SJSA1 (cell line): Measurements from ENCODE around the gene KRTAP10-5. TPM values are rescaled to one million over a fixed set of nuclear protein-coding genes. Genes with fewer than 3 reads are reported as not detected.
"Not testable (repeated sequence)": the region's sequence is repeated elsewhere in the genome, so short reads cannot be mapped to it uniquely, and the experiment has no call there.

Experiments used
- DNase-seq, 2 experiments: peaks; one replicate each; pipeline ENCODE4 v3.0.0-alpha.2; 2015 to 2020; ENCODE audit warnings: low spot score in 2 of 2, low read depth in 1 of 2
- H3K27ac ChIP-seq: fragments of 250-450 bp; sonication (Bioruptor Pico); 2 replicates; pipeline ENCODE4 v1.5.1; 2020; ENCODE audit warnings: mild to moderate bottlenecking, moderate library complexity
- H3K27me3 ChIP-seq: fragments of 250-450 bp; sonication (Bioruptor Pico); replicated peaks from 2 replicates; pipeline ENCODE4 v1.5.1; 2020; ENCODE audit warnings: mild to moderate bottlenecking, moderate library complexity
- H3K36me3 ChIP-seq: fragments of 250-450 bp; sonication (Bioruptor Pico); 2 replicates; pipeline ENCODE4 v1.5.1; 2020; ENCODE audit warnings: mild to moderate bottlenecking
- H3K4me1 ChIP-seq: fragments of 250-450 bp; sonication (Bioruptor Pico); replicated peaks from 2 replicates; pipeline ENCODE4 v1.6.1; 2021; ENCODE audit warnings: mild to moderate bottlenecking
- H3K4me3 ChIP-seq: fragments of 250-450 bp; sonication (Bioruptor Pico); 2 replicates; pipeline ENCODE4 v1.5.1; 2020; ENCODE audit warnings: mild to moderate bottlenecking
- H3K9me3 ChIP-seq: fragments of 250-450 bp; sonication (Bioruptor Pico); replicated peaks from 2 replicates; pipeline ENCODE4 v1.5.1; 2020; ENCODE audit warnings: mild to moderate bottlenecking
- total RNA-seq: library from RNA; depleted of rRNA; stranded (reverse); fragments of >200 nt; shearing (Covaris generic); gene quantifications from 2 replicates; pipeline ENCODE4 v1.2.3, GENCODE V29; 2014

Gene KRTAP10-5
- total RNA-seq, 1 experiment from 2014 or later: not detected

DNA sequence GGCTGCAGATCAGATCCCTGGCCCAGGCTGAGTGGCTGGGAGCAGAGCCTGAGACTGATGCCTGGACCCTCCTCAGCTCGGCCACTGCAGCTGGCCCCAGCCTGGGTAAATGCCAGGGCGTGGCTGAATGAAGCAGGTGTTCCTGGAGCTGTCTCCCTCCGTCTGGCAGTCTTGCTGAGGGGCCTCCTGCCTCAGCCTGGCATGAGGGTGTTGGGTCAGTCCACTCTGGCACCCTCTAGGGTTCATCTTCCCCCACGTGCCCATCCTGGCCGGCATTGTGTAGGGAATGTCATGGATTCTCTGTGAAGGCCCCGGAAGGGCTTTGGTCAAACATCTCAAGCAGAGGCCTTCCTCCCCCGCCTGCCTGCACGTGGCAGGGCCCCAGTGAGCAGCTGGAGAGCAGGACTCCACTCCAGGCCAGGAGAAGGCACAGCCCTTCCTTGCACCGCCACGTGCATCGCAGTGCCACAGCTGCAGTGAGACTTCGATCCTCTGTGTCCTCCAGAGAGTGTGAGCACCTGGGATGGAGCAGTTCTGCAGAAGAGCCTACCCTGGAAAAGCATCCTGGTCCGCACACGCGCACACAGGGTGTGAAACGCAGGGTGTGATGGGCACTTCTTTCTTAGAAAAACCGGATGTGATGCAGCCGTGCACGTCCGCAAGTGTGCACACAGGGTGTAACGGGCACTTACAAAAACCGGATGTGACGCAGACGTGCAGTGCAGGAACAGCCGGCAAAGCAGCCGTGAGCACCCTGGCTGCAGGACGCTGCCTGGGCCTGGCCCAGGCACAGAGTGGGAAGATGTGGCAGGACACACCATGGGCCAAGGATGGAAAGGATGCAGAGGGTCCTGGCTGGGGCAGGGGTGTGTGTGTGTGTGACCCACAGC is 11.5 kb downstream of the KRTAP10-5 start:
- Histone ChIP-seq H3K36me3 (no peaks in the 10 kb centered on the region), H3K9me3 (no peaks in the 10 kb centered on the region), H3K27me3 (peaks cover 9% of the 10 kb centered on the region; the same call in 1 of the 2 replicates), H3K4me1 (no peaks in the 10 kb centered on the region), H3K4me3 (no peak overlapping the region), H3K27ac (no peak overlapping the region)
- no peak for DNase-seq

DNA sequence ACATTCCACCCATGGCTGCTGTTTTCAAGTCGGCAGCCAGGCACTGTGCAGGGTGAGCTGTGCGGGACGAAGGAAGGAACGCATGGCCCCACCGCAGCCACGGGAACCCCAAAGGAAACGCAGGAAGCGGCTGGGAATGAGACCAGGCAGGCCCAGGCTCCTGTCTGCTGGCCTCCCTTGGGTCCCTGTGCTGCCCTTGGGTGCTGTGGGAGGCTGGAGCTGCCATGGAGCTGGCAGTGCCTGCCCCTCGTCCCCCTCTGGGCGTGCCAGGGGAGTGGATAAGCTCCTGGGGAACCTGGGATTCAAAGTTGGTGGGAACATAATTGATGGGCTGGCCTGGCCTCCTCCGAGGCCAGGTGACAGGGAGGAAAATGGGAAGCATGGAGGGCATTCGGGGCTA is 12.1 kb downstream of the KRTAP10-5 start:
- no peaks in the 10 kb centered on the region for H3K9me3 ChIP-seq
- no peaks in the 10 kb centered on the region for H3K36me3 ChIP-seq
- no peak for DNase-seq
- H3K4me3 ChIP-seq: no peak overlapping the region
- H3K4me1 ChIP-seq: no peaks in the 10 kb centered on the region
- no peak overlapping the region for H3K27ac ChIP-seq
- H3K27me3 ChIP-seq: peaks cover 9% of the 10 kb centered on the region; the same call in 1 of the 2 replicates

DNA sequence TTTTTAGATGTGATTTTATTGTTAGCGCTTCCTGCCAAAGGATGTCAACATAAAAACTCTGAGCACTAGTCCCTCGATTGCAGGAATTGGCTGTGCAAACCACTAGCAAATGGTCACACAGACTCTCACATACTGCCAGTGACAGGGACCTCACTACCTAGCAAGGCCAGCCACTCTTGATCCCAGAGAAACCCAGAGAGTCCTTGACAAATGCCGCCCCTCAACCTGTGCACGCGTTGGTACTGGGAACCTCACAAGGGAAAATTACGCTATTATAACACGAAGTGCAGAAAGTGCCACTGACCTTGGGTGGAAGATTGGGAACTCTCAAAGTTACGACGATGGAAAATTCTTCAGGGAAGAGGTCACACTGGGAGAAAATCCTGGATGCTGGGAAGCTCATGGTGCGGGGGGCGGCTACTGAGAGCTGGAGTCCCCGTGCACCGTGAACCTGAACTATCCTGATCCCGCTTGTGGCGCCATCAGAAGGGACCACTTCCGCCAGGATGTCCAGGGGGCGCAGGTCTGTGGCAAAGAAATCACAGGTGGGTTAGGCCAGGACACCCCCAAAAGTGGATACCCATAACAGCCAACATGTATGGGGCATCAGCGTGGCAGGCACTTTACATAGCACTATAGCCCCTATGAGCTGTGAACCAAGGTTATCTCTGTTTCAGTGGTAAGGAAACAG is 12.8 kb downstream of the KRTAP10-5 start:
- Histone ChIP-seq H3K27ac (no peak overlapping the region), H3K4me1 (no peaks in the 10 kb centered on the region), H3K27me3 (peaks cover 9% of the 10 kb centered on the region; the same call in 1 of the 2 replicates), H3K9me3 (no peaks in the 10 kb centered on the region), H3K36me3 (no peaks in the 10 kb centered on the region), H3K4me3 (no peak overlapping the region)
- no peak for DNase-seq

DNA sequence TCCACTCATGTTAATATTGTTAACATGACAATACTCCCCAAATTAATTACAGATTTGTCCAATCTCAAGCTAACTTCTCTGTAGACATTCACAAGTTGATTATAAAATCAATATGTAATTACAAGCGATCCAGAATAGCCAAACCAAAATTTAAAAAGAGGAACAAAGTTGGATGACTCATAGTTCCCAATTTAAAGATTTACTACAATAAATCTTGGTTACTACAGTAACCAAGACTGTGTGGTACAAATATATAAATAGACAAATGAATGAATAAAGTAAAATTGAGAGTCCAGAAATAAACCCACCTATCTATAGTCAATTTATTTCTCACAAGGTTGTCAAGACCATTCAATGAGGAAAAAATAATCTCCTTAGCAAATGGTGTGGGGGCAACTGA is 14.0 kb downstream of the KRTAP10-5 start:
- no peaks in the 10 kb centered on the region for H3K36me3 ChIP-seq
- DNase-seq: no peak
- no peaks in the 10 kb centered on the region for H3K9me3 ChIP-seq
- H3K4me1 ChIP-seq: no peaks in the 10 kb centered on the region
- no peak overlapping the region for H3K4me3 ChIP-seq
- H3K27ac ChIP-seq: no peak overlapping the region
- H3K27me3 ChIP-seq: peaks cover 9% of the 10 kb centered on the region; the same call in 1 of the 2 replicates

DNA sequence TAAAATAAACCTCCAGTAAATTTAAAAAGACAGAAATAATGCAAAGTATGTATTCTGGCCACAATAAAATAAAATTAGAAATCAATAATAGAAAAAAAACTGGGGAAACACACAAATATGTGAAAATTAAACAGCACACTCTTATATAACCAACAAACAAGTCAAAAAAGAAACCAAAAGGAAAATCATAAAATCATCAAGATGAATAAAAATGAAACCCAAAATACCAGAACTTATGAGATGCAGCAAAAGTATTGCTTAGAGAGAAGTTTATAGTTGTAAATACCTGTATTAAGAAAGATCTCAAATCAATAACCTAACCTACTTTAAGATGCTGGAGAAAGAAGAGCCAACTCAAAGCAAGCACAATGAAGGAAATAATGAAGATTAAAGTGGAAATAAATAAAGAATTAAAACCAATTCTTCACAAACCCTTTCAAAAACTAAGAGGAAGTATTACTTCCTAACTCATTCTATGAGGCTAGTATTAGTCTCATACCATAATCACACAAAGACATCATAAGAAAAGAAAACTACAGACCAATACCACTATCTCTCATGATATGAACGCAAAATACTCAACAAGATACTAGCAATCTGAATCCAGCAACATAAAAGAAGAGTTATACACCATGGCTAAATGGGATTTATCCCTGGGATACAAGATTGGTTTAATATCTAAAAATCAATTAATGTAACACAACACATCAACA is 15.4 kb downstream of the KRTAP10-5 start:
- Histone ChIP-seq H3K36me3 (no peaks in the 10 kb centered on the region), H3K27me3 (peaks cover 7% of the 10 kb centered on the region; the same call in 1 of the 2 replicates), H3K4me1 (no peaks in the 10 kb centered on the region), H3K9me3 (no peaks in the 10 kb centered on the region), H3K4me3 (no peak overlapping the region), H3K27ac (no peak overlapping the region)
- no peak for DNase-seq

DNA sequence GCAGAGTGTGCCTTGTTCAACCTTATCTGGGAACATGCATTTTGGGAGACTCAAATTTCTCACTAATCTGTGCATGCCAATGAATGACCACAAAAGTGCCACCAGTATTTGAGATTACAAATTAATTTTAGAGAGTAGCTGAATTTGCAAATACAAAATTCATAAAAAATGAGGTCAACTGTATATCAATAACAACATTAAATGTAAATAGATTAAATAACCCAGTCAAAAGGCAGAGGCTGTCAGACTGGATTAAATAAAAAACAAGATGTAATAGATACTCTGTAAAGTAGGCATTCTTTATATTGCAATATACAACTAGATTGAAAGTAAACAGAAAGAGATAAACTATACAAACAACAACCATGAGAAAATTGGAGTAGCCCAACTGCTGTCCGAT is 16.3 kb downstream of the KRTAP10-5 start:
- no peak overlapping the region for H3K27ac ChIP-seq
- no peaks in the 10 kb centered on the region for H3K36me3 ChIP-seq
- no peaks in the 10 kb centered on the region for H3K9me3 ChIP-seq
- peaks cover 7% of the 10 kb centered on the region; the same call in 1 of the 2 replicates for H3K27me3 ChIP-seq
- H3K4me1 ChIP-seq: no peaks in the 10 kb centered on the region
- DNase-seq: no peak
- H3K4me3 ChIP-seq: no peak overlapping the region

DNA sequence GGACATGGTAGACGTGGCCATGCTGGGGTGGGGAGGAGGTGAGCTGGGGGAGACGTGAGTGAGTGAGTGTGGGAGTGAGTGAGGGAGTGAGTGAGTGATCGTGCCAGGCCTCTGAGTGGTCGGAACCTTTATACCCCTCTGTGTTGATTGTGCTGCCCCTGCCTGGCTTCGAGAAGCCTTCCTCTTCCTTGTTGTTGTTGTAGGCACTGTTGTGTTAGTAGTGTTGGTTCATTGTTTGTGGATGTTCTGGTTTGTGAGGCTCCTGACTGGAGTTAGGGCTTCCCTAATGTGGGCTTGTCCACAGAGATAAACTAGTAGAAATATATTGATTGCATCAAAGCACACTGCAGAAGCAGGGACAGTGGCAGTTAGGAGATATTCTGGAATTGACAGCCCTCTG is 21.7 kb downstream of the KRTAP10-5 start, which contains the start of gene KRTAP10-3:
Gene KRTAP10-3 (minus strand): TSS at position 101 of the 400 bp plus-strand sequence. CDS start 80 bp downstream, at position 21.
- H3K27ac ChIP-seq: no peak within 1 kb of the TSS
- no peaks in the 10 kb centered on the region for H3K9me3 ChIP-seq
- no peak for DNase-seq
- no peaks in the 10 kb centered on the region for H3K36me3 ChIP-seq
- peaks cover 10% of the 10 kb centered on the region; the same call in 1 of the 2 replicates for H3K27me3 ChIP-seq
- H3K4me1 ChIP-seq: no peaks in the 10 kb centered on the region
- no peak within 1 kb of the TSS for H3K4me3 ChIP-seq

DNA sequence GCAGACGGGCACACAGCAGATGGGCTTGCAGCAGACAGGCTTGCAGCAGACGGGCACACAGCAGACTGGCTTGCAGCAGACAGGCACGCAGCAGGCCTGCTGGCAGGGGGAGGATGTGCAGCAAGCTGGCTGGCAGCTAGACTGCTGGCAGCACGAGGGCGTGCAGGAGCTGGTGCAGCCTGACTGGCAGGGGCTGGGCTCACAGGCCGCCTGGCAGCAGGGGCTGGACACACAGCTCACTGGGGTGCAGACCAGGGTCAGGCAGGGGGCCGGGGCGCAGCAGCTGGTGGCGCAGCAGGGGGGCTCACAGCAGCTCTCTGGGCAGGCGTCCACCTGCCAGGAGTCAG is 22.1 kb downstream of the KRTAP10-5 start:
- not testable (repeated sequence) for H3K4me3 ChIP-seq, H3K36me3 ChIP-seq, H3K27ac ChIP-seq, H3K9me3 ChIP-seq, H3K4me1 ChIP-seq, H3K27me3 ChIP-seq, DNase-seq

DNA sequence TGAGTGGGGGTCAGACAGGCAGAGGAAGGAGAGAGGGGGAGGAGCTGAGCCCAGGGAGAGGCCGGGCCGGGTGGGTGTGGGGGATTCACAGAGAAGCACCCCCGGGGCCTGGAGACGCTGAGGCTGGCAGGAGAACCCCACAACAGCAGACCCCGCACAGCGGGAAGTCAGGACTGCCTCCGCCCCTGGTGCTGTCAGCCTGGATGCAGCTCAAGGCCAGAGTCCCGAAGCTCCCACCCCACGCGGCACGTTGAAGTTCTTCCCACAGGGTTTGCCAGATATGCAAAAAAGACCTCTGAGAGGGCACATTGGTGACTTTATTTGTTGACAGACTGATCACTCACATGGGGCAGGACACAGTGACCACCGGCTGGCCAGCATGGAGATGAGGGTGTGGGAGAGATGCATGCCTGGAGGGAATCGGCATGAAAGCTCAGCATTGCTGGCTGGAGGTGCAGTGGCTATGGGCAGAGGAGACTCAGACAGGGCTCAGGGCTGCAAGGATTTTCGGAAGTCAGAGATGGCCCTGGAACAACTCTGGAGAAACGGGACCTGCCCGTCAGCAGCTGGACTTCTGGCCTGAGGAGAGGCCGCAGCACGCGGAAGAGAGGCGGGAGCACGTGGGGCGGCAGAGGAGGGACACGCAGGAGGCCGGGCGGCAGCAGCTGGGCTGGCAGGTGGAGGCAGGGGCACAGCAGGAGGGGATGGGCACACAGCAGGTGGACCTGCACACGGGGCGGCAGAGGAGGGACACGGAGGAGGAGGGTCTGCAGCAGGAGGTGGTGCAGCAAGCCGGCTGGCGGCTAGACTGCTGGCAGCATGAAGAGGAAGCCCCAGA is 22.7 kb downstream of the KRTAP10-5 start:
- no peak for DNase-seq
- Histone ChIP-seq H3K9me3 (no peaks in the 10 kb centered on the region), H3K4me3 (no peak overlapping the region), H3K27me3 (peaks cover 10% of the 10 kb centered on the region; the same call in 1 of the 2 replicates), H3K4me1 (no peaks in the 10 kb centered on the region), H3K36me3 (no peaks in the 10 kb centered on the region), H3K27ac (no peak overlapping the region)

DNA sequence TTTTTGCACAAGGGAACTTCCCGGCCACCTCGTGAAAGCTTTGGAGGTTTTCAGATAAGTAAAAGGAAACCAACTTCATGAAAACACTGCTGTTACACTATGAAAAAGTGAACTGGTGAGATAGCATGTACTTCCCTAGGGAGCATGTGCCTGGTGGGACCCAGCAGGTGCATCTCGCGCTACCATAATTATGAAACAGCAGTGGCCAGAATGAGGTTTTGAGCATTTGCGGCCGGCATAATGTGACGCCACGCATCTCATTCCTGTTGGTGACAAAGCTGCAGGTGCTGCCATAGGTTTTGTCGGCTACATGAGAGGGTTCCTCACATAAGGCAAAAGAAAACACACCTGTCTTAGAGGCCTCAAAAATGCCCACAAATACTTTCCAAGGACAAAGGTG is 23.5 kb downstream of the KRTAP10-5 start:
- no peak overlapping the region for H3K4me3 ChIP-seq
- H3K9me3 ChIP-seq: no peaks in the 10 kb centered on the region
- no peak for DNase-seq
- H3K27me3 ChIP-seq: peaks cover 10% of the 10 kb centered on the region; the same call in 1 of the 2 replicates
- no peak overlapping the region for H3K27ac ChIP-seq
- H3K36me3 ChIP-seq: no peaks in the 10 kb centered on the region
- no peaks in the 10 kb centered on the region for H3K4me1 ChIP-seq

DNA sequence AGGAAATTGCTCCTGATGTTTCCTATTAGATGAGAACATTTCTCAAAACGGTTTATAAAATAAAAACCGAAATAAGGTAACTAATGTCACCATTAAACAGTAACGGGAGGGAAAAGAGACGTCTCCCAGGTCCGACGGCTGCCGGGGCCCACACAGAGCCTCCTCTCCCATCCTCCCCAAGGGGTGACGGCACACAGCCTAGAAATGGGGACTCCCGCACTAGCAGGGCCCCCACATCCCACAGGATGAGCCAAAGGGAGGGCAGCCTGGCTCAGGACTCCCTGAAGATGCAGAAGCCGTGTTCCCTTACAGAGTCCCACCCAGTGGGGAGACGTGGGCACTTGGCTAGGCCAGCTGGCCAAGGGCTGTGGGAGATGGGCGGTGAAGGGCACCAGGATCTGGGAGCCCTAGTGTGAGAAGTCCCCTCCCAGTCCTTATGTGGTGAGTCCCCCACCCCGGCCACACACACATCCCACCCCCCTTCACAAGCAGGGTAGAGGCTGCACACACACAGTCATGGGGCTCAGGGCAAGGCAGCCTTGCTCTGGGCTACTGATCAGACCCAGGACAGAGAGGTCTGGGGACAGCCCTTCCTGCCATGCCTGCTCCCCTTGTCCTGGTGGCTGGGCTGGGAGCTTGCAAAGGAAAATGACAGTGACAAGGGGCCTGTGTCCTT is 25.1 kb downstream of the KRTAP10-5 start:
- DNase-seq: no peak
- H3K9me3 ChIP-seq: no peaks in the 10 kb centered on the region
- peaks cover 10% of the 10 kb centered on the region; the same call in 1 of the 2 replicates for H3K27me3 ChIP-seq
- H3K36me3 ChIP-seq: no peaks in the 10 kb centered on the region
- no peaks in the 10 kb centered on the region for H3K4me1 ChIP-seq
- no peak overlapping the region for H3K4me3 ChIP-seq
- H3K27ac ChIP-seq: no peak overlapping the region

DNA sequence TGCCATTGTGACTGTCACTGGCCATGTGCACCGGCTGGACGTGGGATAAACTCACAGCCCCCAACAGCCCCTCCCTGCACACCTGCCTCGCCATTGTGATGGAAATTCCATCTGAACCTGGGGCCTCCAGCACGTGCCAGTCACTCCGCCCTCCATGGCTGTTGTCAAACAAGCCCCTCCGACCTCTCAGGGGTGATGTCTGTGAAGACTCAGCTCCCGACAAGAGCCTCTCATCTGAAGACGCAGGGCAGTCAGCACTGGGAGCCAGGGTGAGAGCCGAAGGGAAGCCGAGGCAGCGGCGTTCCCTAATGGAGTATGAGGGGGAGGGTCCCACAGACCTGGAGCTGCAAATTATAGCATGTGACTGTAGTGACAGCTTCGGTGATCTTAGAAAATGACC is 27.7 kb downstream of the KRTAP10-5 start:
- DNase-seq: no peak
- Histone ChIP-seq H3K36me3 (no peaks in the 10 kb centered on the region), H3K27me3 (peaks cover 13% of the 10 kb centered on the region; the same call in 1 of the 2 replicates), H3K27ac (no peak overlapping the region), H3K9me3 (no peaks in the 10 kb centered on the region), H3K4me1 (no peaks in the 10 kb centered on the region), H3K4me3 (no peak overlapping the region)
